Transverse colon (tissue), 4 donors: ENCODE measurements around the gene AGR2.

Experiments used
- CTCF ChIP-seq, 5 experiments: fragments of 200-600 bp in 3 of 5; fragments of 450-650 bp in 2 of 5; sonication (generic) in 3 of 5; IDR thresholded peaks; 1 replicate in 2 of 5; 2 replicates in 3 of 5; pipeline ENCODE4 v1.5.1; 2016 to 2017; ENCODE audit warnings: antibody characterized with exemption in 5 of 5, inconsistent platforms in 3 of 5, mild to moderate bottlenecking in 2 of 5, moderate library complexity in 1 of 5
- EP300 ChIP-seq: sonication (generic); formaldehyde crosslinking; IDR thresholded peaks from one replicate; pipeline ENCODE4 v1.6.1; 2017; ENCODE audit warnings: antibody characterized with exemption, low read depth
- POLR2A ChIP-seq: fragments of 450-650 bp; IDR thresholded peaks from one replicate; pipeline ENCODE4 v1.6.1; 2016; ENCODE audit warnings: antibody characterized with exemption, mild to moderate bottlenecking, moderate library complexity
- POLR2AphosphoS5 ChIP-seq, 3 donors: sonication (generic); formaldehyde crosslinking; IDR thresholded peaks; one replicate each; pipeline ENCODE4 v1.6.1; 2016; ENCODE audit warnings: antibody characterized with exemption in 3 of 3

- no peak for TF ChIP-seq CTCF (IDR thresholded peaks at IDR 0.05)
- TF ChIP-seq POLR2AphosphoS5 (IDR thresholded peaks at IDR 0.05): no peak
- TF ChIP-seq POLR2A: no peak
- no peak for TF ChIP-seq EP300
Measured at GRCh38 chr7:16810112-16810511, 5.3 kb upstream of the AGR2 start.
